RCC 7860 (cell line): ENCODE results near the gene B3GALNT2.
A peak's percentile ranks its signal among the peaks of the same experiment; 100 is the strongest.
"Not testable (repeated sequence)": the region's sequence is repeated elsewhere in the genome, so short reads cannot be mapped to it uniquely, and the experiment has no call there.

ENCODE experiments used
- DNase-seq: peaks from one replicate; pipeline ENCODE4 v3.0.0-alpha.2; 2015; ENCODE audit warnings: low spot score
- FAIRE-seq: peaks from 2 replicates; lab custom pipeline; 2012; peaks lifted over from hg19 to GRCh38; lab: Jason Lieb, UNC

The B3GALNT2 gene

GRCh38 chr1:235457856-235458255 is 46.4 kb downstream of the B3GALNT2 start:
- FAIRE-seq, DNase-seq: not testable (repeated sequence)

DNA sequence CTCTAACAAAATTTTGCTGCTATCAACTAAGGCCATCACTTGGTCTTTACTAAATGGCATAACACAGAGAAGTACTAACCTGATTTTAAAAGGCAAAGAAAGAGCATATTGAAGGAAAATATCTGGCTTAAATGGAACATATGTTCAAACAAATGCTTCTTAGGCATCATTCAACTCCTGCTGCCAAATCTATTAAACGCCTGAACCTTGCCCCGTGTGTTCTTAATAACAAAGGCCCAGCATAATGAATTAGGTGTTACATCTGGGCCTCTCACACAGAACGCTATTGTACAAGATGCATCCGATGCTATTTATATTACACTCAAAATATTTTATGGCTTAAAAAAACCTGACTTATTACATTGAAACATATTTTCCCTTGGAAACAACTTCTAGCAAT is 48.4 kb downstream of the B3GALNT2 start:
- no peak for FAIRE-seq
- DNase-seq = no peak

DNA sequence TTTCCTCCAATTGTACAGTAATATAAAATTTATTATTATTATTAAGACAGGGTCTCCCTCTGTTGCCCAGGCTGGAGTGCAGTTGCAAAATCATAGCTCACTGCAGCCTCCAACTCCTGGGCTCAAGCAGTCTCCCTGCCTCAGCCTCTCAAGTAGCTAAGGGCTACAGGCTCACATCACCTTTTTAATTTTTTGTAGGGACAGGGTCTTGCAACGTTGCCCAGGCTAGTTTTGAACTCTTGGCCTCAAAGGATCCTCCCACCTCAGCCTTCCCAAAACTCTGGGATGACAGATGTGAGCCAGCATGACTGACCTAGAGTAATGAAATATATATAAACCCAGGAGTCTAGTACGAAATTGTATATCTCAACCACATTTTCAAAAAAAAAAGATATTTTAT is 49.2 kb downstream of the B3GALNT2 start:
- DNase-seq (no peak), FAIRE-seq (no peak)

DNA sequence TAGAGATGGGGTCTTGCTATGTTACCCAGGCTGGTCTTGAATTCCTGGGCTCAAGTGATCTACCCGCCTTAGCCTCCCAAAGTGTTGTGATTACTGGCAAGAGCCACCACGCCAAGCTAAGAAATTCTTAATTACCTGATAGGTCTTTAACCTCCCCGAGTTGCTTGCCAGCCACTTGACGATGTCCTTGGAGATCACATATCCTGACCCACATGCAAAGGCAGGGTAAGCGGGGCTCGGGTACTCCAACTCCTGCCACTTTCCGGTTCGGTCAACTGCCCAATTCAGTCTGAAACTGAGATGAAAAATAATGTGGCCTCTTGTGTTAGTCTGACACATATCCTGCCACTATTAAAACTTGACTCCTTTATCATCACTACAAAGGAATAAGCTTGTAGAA is 50.2 kb downstream of the B3GALNT2 start:
- DNase-seq (no peak), FAIRE-seq (no peak)

GRCh38 chr1:235450886-235451483 is 53.3 kb downstream of the B3GALNT2 start:
- no peak for FAIRE-seq
- DNase-seq = no peak

DNA sequence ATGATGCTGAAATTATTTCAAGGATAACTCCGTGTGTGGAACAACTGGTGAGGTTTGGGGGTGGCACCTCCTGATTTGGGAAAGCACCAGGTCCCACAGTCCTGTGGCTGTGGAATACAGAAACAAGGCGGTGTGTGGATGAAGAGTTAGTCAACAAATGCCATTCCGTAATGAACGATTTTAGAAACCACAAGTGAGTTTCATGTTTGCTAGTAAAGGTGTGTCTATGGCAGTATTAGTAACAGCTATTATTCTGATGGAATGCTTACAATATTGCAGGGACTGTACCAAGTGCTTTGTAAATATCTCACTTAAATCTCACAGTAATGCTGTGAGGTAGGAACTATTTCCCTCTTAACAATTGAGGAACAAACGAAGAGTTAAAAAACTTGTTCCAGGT is 53.8 kb downstream of the B3GALNT2 start:
- FAIRE-seq (no peak), DNase-seq (no peak)

DNA sequence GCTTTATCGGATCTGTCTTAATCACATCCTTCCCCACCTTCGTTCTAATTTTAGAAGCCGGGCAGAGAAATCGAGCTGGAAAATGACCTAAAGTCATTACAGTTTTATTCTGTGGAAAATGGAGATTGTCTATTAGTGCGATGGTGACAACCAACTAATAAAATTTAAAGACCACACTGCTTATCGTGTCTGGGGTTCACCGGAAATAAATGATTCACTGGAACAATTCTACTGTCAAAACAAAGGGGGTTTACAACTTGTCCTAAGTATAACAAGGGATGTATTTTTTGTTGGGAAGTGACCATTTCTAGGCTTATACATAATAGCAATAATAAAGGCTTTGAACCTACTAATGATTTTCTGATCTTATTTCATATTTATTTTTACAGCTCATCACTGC is 55.6 kb downstream of the B3GALNT2 start:
- DNase-seq (no peak), FAIRE-seq (no peak)

DNA sequence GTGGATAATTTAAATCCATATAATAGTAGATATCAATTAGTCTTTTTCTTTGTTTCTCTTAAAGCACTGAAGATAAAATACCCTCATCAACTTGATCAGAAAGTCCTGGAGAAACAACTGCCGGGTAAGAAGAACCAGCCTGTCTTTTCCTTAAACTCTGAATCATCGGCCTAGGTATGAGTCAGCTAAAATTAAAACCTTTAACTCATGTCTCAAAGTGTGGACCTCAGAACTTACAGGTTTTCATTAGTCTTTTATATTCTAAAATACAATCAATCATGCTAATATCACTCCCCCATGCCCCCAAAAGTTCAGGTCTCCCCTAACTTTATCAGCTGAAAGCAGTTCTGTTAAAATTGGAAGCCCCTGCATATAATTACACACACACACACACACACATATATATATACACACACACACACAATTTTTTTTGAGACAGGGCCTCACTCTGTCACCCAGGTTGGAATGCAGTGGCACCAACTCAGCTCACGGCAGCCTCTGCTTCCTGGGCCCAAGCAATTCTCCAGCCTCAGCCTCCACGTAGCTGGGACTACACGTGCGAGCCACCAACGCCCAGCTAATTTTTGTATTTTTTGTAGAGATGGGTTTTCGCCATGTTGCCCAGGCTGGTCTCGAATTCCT is 61.3 kb downstream of the B3GALNT2 start:
- peak; percentile 94 for FAIRE-seq
- peak; percentile 58 for DNase-seq

DNA sequence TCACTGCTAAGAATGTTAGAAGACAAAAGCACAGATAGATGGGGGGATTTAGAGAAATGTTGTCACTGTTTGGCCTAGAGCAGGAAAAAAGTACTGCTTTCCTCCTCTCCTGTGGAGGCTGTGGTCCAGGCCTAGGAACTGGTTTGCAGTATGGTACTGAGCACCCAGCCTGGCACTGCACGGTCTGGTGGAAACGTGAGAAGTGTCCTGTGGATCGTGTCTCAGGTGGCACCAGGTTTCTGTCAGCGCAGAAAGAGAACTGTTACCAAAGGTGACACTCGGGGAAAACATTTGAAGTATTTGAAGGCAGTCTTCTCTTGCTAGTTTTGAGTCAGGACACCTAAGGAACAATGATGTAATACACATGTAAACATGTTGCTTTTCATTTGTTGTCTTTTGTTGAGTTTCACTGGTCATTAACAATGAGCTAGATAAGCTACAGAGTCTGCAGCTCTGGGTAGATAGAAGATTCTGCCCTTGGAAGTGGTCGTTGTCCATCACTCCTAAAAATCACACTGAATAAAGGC is 63.0 kb downstream of the B3GALNT2 start:
- DNase-seq (no peak), FAIRE-seq (no peak)

GRCh38 chr1:235434001-235434400 is 70.3 kb downstream of the B3GALNT2 start:
- FAIRE-seq = no peak
- no peak for DNase-seq

- FAIRE-seq (no peak), DNase-seq (no peak)
Measured at GRCh38 chr1:235430991-235431390, 73.3 kb downstream of the B3GALNT2 start.

DNA sequence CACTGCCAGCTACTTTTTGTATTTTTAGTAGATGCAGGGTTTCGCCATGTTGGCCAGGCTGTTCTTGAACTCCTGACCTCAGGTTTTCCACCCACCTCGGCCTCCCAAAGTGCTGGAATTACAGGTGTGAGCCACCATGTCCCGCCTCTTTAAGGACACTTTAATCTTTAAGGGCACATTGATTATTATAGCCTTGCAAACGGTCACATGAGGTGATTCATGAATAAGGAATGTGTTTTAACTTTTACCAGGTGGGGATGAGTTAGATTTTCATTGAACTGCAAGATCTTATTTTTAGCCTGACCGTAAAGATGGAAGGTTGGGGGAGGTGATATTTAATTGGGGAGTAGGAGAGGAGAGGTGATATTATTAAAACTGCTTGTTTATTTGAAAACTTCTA is 75.1 kb downstream of the B3GALNT2 start:
- DNase-seq = no peak
- FAIRE-seq = no peak

DNA sequence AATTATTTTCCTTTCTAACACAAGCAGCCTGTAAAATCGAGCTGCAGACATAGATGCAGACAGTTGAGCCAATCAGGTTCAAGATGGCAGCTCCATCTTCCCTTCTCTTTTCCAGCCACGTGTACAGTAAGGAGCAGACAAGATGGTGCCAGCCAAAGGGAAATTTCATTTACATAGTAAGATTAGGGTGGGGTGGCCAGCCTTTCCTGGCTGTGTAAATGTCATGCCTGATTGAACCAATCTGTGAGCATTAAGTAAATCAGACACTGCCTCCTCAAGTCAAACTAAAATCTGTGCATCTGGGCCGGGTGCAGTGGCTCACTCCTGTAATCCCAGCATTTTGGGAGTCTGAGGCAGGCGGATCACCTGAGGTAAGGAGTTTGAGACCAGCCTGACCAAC is 76.8 kb downstream of the B3GALNT2 start:
- FAIRE-seq = no peak
- no peak for DNase-seq

GRCh38 chr1:235426680-235427079 is 77.6 kb downstream of the B3GALNT2 start:
- FAIRE-seq (no peak), DNase-seq (no peak)

DNA sequence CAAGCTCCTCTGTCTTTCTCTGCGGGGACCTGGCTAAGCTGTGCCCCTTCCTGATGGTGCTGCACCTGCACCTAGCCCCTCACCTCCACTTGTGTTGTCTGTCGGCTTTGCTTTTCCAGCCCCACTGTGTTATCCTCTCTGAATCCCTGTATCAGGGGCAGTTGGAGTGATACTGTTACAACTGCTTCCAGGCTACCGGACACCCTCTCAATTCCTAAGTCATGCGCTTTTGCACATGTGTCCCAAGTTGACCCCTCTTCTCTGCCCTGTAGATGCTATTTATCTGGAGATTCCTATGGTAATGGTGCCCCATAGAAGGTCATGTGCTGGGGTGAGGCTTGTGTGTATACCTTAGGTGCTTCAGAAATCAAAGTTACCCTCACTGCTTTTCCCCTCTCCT is 78.1 kb downstream of the B3GALNT2 start:
- no peak for DNase-seq

DNA sequence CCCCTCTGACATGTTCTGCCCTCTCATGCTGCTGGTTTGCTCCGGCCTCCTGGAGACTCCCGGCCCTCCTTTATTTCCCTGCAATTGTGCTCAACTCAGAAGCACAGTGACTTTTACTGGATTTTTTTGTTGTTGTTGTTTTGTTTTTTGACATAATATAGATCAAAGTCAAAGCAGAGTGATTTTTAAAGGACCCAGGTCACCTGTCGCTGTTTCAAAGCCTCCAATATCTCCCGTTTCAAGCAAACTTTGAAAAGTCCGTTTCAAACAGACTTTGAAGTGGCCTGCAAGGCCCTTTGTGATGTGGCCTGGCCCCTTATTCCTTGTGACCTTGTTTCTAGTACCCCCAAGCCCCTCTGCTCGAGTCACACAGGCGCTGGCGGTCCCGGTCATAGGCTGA is 78.9 kb downstream of the B3GALNT2 start:
- no peak for FAIRE-seq
- DNase-seq = no peak

More for the DNA sequence above, 78.1 kb downstream of the B3GALNT2 start:
- no peak for FAIRE-seq

DNA sequence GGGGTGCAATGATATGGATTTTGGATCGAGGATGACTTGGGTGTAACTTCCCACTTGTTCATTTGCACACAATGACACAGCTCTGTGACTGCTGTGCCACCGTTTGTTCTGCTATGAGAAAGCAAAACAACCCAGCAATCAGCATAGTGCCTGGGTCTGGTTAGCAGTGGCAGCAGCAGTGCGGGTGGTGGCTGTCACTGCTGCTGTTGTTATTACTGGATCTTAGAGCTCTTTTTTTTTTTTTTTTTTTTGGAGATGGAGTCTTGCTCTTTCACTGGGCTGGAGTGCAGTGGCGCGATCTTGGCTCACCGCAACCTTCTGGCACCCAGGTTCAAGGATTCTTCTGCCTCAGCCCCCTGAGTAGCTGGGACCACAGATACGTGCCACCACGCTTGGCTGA is 80.2 kb downstream of the B3GALNT2 start:
- DNase-seq (no peak), FAIRE-seq (no peak)

GRCh38 chr1:235423214-235423652 is 81.0 kb downstream of the B3GALNT2 start:
- no peak for FAIRE-seq
- DNase-seq = no peak

- DNase-seq (no peak), FAIRE-seq (no peak)
Measured at GRCh38 chr1:235421751-235422150, 82.5 kb downstream of the B3GALNT2 start.

- FAIRE-seq = peak; percentile 76
- peak; percentile 63 for DNase-seq
Measured at GRCh38 chr1:235417086-235417697, 87.1 kb downstream of the B3GALNT2 start.

DNA sequence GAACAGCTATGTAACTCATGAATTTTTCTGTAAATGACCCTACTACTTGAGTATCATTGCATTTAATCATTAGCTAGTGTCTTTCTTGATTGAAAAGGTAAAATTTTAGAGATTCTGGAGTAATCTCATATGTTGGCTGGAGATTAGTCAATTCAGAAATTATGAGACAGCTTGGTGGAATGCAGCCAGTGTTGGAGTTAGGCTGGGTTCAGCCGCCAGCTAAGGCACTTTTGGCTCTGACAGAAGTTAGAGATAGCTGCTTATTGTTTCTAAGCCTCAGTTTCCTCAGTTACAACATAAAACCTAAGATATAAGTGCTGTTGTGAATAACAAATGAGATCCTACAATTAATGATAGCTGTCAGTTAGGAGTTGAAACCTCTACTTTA is 87.6 kb downstream of the B3GALNT2 start:
- FAIRE-seq (no peak), DNase-seq (no peak)
